ENCODE data around the gene LGALSL. TPM values are rescaled to one million over a fixed set of nuclear protein-coding genes. Genes with fewer than 3 reads are reported as not detected.

Gene LGALSL
- total RNA-seq, 1 donor from 2014 or later = 19.9 TPM

DNA sequence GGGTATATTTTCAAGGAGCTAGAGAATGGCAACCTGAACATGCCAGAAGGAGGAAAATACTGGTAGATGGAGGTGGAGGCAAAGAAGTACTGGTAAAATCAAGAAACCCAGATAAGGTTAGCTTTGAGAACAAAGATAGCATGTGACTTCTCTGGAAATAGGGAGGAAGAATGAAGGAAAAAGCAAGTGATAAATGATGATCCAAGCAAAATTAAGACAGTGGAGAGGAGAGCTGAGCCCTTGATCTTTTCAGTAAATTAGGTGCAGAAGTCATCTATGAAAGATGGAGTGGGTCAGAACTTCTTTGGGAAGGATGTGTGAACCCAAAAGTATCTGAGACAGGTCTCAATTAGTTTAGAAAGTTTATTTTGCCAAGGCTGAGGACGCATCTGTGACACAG is 44.5 kb downstream of the LGALSL start:
- no peak for DNase-seq (ENCODE audit: low spot score)

DNA sequence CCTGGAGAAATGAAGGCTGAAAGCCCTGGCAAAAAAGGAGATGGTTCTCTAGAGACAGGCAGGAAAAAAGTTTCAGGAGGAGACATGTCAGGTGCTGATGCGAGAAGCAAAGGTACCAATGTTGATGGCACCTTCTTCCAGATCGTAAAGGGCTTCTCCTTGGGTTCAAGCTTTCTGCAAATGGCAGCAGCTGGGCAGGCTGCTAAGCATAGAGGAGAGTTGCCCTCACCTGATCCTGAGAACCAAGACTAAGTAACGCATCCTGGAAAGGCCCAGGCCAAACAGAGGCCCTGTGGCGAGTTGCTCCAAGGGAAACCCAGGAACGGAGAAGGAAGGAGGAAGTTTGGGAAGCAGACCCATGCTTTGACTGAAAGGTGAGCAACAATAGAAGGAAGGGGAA is 46.6 kb downstream of the LGALSL start:
- no peak for DNase-seq (ENCODE audit: low spot score)

DNA sequence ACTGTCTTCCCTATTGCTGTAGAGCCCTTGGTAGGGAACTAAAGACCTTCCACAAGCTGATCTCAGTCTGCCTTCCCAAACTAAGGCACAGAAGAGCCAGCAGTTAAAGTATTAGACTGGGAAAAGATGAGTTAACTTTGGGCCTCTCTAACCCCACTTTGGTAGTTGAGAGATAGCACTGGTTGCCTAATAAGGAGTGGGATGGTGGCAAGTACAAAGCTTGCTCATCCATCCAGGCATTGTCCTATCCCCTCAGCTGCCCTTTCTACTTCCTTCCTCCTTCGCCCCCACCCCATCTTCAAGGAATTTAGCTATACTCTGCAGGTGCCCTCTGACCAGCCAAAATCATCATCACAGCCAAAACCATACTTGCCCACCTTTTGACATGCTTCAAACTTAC is 48.0 kb downstream of the LGALSL start:
- no peak for DNase-seq (ENCODE audit: low spot score)

DNA sequence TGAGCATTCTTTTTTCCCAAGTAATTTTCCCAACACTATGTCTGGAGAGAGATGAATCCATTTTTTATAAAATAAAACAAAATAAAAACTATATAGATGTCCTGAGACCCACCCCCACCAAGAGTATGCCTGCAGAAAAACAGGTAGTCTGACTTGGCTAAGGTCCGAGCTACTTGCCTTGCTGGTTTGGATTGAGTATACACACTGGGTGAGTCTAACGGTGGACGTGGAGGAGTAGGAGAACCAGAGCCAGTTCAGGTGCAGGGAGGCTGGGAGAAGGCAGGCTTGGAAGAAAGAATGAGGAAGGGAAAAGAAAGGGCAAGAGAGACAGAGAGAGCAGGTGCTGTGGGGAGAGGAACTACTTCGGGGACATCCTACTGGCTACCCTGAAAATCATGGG is 48.9 kb downstream of the LGALSL start:
- no peak for DNase-seq (ENCODE audit: low spot score)

DNA sequence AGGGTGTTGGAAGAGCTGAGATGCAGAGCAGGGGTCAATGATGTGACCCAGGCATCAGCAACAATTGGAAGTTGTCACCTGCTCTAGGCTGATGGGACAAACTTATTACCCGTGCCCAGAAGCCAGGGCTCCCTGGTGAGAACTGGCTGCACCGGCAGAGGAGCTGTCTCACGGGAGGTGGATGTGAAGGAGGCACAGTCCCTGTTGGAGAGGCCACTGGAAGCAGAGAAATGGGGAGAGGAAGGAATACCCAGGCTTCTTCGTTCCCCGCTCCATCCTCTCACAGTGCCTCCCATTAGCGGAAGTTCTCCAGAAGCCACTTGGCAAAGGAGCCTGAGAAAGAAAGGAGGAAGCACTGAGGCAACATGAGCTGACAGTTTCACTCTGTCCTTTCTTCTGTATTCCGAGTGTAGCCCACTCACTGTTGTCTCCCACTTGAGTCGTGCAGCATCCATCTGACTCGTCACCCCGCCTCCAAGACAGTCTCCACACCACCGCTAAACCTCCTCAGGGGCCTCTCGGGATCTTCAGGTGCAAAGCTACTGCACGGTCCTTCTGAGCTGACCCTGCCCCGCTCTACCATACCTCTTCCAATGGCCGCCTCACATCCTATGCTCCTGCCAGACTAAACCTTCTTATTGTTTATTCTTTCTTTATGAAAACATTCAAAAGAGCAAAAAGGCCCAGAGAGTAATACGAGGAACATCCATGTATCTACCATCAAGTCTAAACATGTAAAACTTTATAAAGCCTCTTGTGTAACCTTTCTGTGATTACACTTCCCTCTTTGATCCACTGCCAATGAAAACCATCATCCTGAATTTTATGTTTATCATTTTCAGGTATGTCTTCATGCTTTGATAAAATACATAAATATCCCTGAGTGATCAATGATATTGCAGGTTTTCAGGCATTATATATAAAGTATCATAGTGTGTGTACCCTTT is 51.1 kb downstream of the LGALSL start:
- no peak for DNase-seq (ENCODE audit: low spot score)

DNA sequence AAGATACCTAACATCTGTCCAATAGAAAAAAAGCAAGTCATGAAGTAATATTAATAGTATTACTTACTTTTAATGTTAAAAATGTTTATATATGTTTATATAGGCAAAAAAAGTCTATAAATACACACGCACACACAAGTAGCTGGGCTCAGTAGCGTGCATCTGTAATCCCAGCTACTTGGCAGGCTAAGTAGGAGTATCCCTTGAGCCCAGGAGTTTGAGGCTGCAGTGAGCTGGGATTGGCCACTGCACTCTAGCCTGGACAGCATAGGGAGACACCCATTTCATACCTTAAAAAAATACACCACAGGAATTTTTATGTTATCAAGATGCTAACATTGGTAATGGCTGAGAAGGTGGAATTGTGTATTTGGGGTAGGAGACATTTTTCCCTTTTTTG is 52.7 kb downstream of the LGALSL start:
- no peak for DNase-seq (ENCODE audit: low spot score)

Other genes starting within 250 kb of the LGALSL start
- 62.4 TPM for gene AFTPH, start 70.2 kb downstream of the LGALSL start, total RNA-seq
- 19.8 TPM for gene SERTAD2, start 199.8 kb downstream of the LGALSL start, total RNA-seq

Data from mucosa of gallbladder (tissue), 1 donor.